Hepatocyte (in vitro differentiated cells): Measurements from ENCODE around the gene CFAP65.

Source experiments
- EZH2 ChIP-seq: fragments of 200-600 bp; sonication (generic); IDR thresholded peaks from 2 replicates; pipeline ENCODE4 v1.6.1; 2016; ENCODE audit warnings: antibody characterized with exemption, mild to moderate bottlenecking, borderline replicate concordance
- EZH2phosphoT487 ChIP-seq: fragments of 200-600 bp; sonication (generic); IDR thresholded peaks from one replicate; pipeline ENCODE4 v1.6.1; 2018; ENCODE audit warnings: antibody characterized with exemption, mild to moderate bottlenecking, low read depth, moderate library complexity; ENCODE audit not compliant: unreplicated experiment, severe bottlenecking
- TF ChIP-seq, protein P1 (sequence below): fragments of 200-600 bp; sonication (generic); IDR thresholded peaks from 2 replicates; pipeline ENCODE4 v1.5.1; 2016; ENCODE audit warnings: antibody characterized with exemption, mild to moderate bottlenecking; ENCODE audit not compliant: poor library complexity

DNA sequence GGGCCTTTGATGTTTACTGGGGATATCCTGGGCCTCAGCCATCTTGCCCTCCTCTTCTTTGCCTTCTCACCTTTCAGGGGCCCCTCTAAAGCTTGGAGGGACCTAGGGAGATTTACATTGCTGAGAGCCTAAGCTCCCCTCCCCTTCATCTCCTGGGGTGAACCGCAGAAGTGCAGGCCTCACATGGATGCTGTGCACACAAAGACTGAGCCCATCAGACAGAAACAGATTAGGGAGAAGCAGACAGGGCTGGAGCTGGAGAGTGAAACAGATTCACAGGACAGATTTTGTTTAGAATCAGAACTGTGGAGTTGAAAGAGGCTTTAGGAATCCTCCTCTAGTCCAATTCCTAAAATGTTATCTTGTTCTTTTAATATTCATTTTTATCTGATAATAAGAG lies 85.3 kb downstream of the CFAP65 start:
- TF ChIP-seq, protein P1, sequence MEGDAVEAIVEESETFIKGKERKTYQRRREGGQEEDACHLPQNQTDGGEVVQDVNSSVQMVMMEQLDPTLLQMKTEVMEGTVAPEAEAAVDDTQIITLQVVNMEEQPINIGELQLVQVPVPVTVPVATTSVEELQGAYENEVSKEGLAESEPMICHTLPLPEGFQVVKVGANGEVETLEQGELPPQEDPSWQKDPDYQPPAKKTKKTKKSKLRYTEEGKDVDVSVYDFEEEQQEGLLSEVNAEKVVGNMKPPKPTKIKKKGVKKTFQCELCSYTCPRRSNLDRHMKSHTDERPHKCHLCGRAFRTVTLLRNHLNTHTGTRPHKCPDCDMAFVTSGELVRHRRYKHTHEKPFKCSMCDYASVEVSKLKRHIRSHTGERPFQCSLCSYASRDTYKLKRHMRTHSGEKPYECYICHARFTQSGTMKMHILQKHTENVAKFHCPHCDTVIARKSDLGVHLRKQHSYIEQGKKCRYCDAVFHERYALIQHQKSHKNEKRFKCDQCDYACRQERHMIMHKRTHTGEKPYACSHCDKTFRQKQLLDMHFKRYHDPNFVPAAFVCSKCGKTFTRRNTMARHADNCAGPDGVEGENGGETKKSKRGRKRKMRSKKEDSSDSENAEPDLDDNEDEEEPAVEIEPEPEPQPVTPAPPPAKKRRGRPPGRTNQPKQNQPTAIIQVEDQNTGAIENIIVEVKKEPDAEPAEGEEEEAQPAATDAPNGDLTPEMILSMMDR = no peak
- no peak for TF ChIP-seq EZH2
- TF ChIP-seq EZH2phosphoT487 = no peak
